ENCODE measurements around the gene CAPRIN1.

CAPRIN1 gene

DNA sequence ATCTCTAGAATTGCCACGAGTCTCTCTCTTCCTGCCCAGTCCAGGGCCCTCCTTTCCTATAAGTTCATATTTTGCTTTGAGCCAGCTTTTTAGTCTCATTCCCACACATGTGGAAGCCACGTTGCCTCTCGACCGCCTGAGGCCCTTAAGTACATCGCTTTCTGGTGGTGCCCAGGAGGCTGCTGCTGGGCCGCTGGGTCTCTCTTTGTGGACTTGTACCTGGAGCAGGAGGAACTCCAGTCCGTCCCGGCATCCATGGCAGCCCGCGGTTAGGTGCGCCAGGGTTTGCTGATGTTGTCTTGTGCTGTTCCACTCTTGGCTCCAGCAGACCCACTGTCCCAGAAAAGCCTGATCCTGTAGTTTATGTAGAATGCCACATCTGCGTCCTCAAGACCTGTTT, 94.9 kb downstream of the CAPRIN1 start:
- no peak for DNase-seq

DNA sequence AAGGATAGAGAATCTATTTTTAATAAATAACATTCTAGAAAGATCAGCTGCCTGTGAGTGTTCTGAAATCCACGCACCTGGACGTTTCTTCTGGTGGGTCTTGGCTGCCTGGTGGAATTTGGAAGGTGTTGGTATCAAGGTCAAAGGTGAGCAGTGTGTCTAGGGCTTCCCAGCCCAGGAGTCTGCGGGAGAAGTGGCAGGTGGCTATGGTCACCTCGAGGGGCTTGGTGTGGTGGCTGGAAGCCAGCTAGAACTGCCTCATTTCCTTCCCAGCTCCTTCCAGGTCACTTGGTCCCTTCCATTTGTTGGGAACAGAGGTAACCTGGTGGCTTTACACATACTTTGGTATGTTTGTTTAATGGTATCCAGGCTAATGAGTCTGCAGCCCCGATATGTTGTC, 95.3 kb downstream of the CAPRIN1 start:
- no peak for DNase-seq

DNA sequence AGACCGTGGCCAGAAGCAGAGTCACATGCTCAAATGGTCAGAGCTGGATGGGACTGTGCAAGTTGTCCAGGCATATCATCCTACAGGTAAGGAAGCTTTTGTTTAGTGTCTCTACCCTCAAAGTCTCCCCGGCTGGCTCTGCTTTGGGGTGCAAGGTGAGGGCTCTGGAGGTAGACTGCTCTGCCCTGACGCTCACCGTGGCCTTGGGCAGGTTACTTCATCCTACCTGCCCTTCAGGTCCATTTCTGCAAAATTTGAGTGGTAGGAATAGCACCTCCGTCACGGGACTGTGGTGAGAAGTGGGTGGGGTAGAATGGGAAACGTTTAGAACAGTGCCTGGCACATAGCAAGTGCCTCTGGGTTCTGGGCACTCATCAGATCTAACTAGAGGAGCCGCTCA, 96.0 kb downstream of the CAPRIN1 start:
- DNase-seq = no peak

DNA sequence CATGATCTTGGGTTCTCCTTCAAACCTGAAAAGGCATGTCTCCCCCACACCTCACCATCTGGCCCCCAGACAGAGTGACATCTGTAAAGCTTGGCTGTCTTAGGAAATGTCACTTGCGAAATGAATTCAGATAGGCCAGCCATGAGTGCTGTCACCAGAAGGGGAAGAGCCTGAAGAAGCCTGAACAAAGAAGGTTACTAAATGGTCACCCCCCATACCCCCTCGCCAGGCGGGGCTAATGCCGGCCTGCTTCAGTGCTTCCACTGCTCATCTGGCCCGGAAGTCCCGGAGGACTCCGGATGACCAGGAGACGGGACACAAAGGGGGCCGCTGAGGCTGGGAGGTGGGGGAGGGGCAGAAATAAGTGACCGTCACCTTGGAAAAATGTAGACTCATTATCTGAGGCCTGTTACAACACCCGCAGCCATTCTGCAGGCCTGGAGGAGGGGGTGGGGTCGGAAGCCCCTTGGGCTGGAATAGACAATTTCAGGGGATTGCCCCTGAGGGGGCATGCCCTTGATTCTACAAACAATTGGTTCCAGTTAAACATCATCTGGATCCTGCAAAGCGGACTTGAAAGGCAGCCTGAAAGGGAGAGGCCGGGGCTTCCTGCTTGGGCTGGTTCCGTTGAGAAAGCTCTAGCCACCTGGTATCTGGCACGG, 97.1 kb downstream of the CAPRIN1 start:
- no peak for DNase-seq

DNA sequence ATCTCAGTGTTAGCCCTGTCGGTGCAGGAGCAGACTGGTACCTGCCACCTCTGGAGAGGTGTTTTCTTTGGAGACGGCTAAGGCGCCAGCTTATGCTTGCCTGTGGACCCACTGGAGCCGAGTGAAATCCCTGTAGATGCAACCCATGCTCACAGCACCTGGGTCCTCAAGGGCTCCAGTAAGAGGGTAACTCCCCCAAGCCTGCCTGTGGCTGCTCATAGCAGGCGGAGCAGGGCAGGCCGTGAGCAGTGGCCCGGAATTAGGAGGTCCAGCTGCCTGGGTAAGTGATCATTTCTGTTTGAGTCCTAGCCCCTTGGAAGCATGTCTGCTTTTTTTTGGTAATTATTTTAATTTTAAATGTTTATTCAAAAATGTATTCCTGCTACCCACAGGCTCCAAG, 97.7 kb downstream of the CAPRIN1 start:
- DNase-seq = no peak

DNA sequence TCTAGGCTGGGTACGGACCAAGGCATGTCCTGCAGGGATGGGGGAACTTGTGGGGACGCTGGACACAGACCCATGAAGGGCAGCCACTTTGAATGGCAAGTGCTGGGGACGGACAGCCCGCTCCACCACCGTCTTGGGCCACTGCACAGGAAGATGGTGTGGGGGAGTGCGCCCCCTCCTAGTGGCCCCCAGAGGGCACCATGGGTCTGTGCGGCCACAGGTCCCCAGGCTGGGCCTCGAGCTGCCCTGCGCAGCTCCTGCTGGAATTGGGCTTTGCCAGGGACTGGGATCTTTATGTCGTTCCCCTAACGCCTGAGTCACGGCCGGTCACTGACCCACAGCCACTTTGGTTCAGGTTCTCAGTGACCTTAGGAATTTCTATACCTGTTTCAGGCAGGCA, 98.3 kb downstream of the CAPRIN1 start:
- no peak for DNase-seq

DNA sequence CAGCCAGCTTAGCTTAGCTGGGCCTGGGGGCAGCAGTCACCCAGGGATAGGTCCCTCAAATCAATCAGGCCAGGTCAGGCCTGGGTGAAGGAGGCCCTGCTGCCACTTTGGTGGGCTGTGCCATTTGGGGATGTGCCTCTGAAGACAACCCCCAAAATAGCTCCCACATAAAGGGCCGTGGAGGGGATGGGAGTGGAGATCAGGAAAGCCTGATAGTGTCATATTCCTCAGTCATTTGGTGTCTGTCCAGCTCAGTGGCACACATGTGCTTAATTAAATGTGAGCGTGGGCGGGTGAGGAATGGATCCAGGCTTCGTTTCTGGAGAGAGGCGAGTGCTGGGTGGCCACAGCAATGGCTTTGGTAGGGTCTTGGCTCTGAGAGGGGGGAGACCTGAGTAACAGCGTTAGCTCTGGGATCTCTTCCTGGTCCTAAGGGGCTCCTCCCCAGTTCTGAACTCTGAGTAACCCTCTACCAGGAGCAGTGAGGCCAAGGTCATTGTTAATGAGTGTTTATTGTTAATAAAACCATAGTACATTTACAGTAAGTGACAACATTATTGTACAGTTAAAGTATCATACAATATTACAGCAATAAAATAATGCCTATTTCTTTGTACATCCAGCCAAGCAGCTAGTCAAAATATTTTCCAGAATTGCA, 99.1 kb downstream of the CAPRIN1 start:
- no peak for DNase-seq

Data from CD4-positive, alpha-beta T cell treated with Interferon alpha-2 for 1 hour (primary cell).